Activated effector memory CD4-positive, alpha-beta T cell treated with anti-CD3 and anti-CD28 coated beads, Interleukin-2, amount 50 U/mL, for 16 hours (primary cell): ENCODE measurements around the gene HBA2.
A peak's percentile ranks its signal among the peaks of the same experiment; 100 is the strongest.
"Not testable (repeated sequence)": the region's sequence is repeated elsewhere in the genome, so short reads cannot be mapped to it uniquely, and the experiment has no call there.

Experiments used
- DNase-seq: peaks from one replicate; pipeline ENCODE4 v3.0.0-alpha.2; 2020

HBA2 gene

DNA sequence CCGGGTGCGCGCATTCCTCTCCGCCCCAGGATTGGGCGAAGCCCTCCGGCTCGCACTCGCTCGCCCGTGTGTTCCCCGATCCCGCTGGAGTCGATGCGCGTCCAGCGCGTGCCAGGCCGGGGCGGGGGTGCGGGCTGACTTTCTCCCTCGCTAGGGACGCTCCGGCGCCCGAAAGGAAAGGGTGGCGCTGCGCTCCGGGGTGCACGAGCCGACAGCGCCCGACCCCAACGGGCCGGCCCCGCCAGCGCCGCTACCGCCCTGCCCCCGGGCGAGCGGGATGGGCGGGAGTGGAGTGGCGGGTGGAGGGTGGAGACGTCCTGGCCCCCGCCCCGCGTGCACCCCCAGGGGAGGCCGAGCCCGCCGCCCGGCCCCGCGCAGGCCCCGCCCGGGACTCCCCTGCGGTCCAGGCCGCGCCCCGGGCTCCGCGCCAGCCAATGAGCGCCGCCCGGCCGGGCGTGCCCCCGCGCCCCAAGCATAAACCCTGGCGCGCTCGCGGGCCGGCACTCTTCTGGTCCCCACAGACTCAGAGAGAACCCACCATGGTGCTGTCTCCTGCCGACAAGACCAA lies at the start of gene HBA2:
Gene HBA2 (plus strand): TSS at position 503 of the 568 bp plus-strand sequence. CDS start 37 bp downstream, at position 540.
- DNase-seq = not testable (repeated sequence)

DNA sequence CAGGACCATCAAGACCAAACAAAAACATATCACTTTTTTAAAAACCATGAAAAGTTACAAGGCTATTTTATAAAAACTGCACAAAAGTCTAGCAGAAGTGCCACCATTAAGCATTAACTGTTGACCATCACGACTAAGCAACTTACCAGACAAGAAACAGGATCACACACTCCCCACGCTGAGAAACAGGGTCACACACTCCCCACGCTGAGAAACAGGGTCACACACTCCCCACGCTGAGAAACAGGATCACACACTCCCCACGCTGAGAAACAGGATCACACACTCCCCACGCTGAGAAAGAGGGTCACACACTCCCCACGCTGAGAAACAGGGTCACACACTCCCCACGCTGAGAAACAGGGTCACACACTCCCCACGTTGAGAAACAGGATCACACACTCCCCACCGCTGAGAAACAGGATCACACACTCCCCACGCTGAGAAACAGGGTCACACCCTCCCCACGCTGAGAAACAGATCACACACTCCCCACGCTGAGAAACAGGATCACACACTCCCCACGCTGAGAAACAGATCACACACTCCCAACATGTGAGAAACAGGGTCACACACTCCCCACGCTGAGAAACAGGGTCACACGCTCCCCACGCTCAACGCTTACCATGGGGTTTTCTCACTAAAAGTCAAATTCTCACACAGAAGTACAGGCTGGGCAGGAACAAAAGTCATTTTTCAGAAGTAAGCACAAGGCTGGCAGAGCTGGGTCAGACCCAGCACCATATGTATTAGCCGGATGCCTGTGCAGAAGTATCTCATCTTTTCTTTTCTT lies 48.9 kb upstream of the HBA2 start:
- DNase-seq = not testable (repeated sequence)

DNA sequence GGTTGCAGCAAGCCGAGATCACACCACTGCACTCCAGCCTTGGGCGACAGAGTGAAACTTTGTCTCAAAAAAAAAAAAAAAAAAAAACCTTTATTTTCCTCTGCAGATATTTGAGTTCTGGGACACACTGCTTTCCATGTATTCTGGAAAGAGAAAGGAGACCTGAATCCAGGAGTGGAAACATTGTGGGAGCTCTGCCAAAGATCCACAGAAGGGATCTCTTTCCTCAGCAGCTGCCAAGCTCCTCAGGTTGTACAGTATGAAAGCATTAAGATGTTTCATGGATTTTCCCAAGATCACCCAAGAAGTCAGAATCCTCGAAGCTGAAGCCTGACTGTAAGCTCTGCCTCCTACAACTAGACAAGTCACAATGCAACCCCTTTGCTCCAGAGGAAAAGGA lies 47.7 kb upstream of the HBA2 start:
- no peak for DNase-seq

DNA sequence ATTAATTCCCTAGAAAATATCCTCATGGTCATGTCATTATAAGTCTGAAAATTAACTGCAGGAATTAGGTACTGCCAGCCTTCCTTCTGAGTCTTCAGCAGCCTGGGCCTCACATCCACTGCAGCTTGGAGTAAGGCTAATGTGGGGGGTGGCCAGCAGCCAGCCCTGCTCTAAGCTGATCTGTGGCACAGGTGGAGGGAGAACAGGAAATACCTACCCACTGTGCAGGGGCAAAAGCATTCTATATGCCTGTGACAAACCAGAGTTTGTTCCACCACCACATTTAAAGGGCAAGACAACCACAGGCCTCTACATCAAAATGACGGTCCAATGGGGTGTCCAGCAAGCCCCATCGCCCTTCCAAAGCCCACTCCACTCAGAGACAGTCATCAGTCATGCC lies 43.6 kb upstream of the HBA2 start:
- DNase-seq = no peak

DNA sequence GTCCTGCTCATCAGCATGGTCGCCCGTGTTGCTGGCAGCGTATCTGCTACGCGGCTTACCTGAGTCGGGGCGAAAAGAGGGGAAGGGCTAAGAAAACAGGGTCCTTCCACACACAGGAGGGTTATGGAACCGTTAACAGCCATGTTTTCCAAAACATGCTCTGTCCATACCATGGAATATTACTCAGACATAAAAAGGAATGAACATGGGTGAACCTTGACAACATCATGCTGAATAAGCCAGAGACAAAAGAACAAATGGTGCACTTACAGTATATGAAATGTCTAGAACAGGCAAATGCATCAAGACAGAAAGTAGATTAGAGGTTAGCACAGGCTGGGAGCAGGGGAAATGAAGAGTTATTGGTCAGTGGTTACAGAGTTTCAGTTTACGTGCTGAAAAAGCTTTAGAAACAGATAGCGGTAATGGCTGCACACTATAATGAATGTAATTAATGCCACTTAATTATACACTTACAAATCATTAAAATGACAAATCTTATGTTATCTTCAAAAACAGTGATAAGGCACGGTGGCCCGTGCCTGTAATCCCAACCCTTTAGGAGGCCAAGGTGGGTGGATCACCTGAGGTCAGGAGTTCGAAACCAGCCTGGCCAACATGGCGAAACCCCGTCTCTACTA lies 42.0 kb upstream of the HBA2 start:
- no peak for DNase-seq

DNA sequence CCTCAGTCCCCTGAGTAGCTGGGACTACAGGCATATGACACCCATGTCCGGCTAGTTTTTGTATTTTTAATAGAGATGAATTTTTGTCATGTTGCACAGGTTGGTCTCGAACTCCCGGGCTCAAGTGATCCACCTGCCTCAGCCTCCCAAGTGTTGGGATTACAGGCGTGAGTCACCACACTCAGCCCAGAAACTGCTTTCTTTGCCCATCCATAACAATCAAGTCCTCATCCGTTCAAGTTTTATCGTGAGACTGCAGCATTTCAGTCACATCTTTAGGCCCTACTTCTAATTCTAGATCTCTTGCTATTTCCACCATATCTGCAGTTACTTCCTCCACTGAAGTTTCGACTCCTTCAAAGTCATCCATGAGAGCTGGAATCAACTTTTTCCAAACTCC lies 40.6 kb upstream of the HBA2 start:
- DNase-seq = no peak

DNA sequence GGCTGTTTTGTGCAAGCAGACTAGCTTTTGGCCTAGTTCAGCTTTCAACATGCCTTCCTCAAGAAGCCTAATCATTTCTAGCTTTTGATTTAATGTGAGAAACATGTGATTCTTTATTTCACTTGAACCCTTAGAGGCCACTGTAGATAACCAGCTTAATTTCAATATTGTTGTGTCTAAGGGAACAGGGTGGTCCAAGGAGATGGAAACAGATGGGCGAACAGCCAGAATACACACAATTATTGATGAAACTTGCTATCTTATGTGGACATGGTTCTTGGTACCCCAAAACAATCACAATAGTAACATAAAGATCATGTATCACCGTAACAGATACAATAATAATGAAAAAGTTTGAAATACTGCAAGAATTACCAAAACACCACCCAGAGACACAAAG lies 39.0 kb upstream of the HBA2 start:
- DNase-seq = no peak

DNA sequence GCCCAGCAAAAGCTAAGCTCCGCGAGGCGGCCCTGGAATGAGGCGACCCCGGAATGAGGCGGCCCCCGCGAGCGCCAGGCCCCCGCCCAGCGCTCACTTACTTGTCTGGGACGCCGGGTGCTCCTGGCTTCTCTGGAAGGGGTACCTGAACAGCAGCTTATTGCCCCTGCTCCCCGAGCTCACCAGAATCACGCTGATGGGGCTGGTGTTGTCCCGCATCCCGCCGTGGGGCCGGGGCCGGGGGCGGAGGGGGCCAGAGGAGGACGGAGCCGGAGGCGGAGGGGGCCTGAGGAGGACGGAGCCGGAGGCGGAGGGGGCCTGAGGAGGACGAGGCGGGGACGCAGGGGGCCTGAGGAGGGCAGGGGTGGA lies 34.6 kb upstream of the HBA2 start:
- peak; percentile 75 for DNase-seq

DNA sequence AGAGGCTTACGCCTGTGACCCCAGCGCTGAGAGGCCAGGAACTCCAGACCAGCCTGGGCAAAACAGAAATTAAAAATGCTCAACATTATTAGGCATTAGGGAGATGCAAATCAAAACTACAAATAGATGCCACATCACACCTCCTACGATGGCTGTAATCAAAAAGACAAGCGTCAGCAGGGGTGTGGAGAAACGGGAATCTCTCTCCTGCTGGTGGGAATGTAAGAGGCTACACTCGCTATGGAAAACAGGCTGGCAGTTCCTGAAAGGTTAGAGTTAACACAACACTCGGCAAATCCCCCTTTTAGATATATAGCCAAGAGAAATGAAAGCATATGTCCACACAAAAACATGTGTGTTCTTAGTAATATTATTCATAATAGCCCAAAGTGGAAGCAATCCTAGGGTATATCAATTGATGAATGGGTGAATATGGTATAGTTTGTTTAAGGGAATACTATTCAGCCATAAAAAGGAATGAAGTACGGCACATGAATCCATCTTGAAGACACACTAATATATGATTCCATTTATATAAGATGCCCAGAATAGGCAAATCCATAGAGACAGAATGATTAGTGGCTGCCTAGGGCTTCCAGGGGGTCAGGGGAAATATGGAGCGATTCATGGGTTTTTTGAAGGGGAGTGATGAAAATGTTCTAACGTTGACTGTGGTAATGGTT lies 32.4 kb upstream of the HBA2 start:
- DNase-seq = no peak

DNA sequence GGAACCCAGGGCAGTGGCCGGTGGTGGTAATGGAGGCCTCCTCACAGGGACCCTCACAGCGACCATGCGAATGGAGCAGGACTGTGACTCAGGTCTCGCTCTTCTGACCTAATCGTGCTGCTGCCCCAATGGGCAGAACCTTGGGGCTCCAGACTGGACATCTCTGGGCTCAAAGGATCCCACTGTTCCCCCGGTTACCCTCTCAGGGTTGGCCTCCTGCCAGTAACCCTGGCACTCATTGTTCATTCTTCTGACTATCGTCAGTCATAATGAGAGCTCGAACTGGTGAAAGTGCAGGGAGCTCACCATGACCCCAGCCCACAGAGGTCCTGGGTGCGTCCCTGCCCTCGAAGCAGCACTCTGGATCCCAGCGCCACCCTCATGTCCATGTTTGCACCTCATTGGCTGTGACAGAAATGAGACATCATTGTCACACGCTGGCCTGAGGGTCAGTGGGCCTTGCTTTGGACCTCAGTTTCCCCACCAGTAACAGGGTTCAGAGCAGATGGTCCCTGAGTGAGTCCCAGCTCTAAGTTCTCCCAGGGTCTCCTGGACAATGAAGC lies 30.2 kb upstream of the HBA2 start:
- DNase-seq = no peak

DNA sequence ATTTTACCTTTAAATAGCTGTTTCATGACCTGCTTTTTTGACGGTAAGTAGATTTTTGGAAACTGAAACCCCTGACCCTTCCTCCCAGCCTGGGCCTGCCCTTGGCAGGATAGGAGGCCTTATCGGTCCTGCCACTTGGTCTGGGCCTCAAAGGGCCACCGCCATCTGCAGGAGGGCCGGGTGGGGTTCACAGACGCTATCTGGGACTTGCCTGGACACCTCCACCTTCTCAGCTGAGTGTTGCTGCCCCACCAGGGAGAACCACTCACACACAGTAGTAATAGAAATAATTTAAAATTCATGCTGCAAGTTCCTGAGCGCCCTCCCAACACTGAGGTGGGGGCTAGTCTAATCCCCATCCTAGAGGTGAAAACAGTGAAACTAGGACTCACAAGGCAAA lies 29.6 kb upstream of the HBA2 start:
- no peak for DNase-seq

DNA sequence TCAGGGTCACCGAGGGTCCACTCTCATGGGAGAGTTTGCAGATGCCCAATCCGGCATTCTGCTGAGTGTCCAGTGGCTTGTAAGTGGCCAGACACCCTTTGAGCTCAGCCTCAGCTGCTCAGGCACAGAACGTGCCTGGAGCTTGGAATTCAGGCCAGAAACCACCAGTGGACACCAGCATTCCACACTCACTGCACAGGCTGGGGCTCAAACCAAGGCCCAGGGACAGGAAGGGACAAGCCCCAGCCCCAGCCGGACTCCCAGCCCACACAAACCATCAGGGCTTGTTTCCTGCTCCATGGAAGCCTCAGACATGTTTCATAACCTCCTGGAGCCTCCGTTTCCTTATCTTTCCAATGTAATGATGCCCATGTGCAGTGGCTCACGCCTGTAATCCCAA lies 29.2 kb upstream of the HBA2 start:
- DNase-seq = no peak

DNA sequence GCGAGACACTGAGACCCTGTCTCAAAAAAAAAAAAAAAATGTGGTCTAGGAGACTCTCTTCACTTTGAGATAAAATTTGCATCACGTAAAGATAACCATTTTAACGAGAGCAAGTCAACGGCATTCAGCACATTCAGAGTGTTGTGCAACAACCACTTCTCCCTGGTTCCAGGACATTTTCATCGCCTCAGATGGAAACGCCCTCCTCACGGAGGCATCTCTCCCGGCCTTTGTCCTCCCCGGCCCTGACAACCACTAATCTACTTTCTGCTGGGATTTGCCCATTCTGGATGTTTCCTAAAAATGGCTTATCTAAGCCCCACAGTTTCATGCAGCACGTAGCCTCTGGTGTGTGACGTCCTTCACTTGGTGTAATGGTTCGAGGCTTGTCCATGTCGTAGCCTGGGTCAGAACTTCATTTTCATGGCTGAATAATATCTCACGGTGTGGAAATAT lies 27.9 kb upstream of the HBA2 start:
- no peak for DNase-seq

DNA sequence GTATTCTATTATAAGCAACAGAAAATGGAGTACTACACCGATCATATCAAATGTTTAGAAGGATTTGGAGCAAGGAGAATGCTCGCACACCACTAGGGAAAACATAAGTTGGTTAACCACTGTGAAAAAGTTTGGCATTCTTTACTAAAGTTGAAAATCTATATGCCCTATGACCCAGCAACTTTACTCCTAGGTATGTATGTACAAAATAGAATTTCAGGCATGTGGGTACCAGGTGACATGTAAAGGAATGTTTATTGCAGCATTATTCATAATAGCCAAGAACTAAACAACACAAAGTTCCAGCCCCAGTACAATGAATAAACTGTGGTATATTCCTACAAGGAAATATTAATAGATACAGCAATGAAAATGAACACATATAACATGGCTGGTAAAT lies 26.0 kb upstream of the HBA2 start:
- no peak for DNase-seq

DNA sequence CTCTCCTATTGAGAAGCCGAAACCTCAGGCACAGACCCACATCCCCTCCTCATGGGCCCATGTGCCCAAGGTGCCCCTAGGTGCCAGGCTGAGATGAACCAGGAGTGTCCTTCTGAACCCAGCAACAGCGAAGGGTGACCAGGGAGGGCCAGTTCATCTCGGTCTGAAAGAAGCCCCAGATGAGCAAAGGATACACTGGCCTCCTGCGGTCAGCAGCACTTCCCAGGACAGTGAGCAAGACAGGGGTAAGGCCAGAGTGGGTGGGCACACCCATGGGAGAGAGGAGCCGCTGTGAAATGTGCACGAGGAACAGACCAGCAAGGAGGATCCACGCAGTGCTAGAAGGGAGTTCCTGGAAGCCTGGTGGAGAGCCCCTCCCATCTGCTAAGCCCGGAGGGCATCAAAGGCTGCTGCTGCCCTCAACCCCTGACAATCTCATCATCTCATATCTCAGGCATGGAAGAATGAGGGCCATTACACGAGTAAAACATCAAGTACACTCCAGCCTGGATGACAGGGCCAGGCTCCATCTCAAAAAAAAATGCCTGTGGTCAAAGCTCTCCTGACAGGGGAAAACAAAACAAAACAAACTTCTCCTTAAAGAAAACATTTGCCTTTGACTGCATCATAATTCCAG lies 23.5 kb upstream of the HBA2 start:
- no peak for DNase-seq

DNA sequence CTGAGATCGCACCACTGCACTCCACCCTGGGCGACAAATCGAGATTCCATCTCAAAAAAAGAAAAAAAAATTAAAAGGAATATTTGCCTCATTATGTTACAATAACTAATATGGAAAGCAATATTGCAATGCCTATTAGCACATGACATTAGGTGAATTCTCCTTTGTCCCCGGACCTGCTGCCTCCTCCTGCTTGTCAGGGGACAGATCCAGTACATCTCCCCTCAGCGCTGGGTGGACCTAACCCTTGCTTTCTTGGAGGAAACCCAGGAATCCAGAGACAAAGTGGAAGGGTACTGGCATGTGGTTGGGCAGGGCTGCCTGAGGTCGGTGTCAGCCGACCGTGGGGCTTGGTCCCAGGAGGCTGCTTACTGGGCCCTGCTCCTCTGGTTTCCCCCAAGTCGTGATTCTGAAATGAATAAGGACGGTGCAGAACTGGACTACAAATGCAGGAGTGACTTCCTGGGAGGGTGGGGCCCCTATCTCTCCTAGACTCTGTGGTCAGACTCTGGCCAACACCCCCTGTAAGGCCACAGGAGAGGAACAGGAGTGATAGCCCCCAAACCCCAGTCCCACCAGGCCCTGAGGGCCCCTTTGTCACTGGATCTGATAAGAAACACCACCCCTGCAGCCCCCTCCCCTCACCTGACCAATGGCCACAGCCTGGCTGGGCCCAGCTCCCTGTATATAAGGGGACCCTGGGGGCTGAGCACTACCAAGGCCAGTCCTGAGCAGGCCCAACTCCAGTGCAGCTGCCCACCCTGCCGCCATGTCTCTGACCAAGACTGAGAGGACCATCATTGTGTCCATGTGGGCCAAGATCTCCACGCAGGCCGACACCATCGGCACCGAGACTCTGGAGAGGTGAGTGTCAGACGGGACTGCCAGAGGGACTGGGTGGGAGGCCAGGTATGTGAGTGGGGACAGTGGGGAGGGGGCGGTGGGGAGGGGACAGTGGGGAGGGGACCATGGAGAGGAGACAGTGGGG lies 20.2 kb upstream of the HBA2 start, which contains the start of gene HBZ:
Gene HBZ (plus strand): TSS at position 504 of the 988 bp plus-strand sequence. CDS start 266 bp downstream, at position 770.
- no peak for DNase-seq

DNA sequence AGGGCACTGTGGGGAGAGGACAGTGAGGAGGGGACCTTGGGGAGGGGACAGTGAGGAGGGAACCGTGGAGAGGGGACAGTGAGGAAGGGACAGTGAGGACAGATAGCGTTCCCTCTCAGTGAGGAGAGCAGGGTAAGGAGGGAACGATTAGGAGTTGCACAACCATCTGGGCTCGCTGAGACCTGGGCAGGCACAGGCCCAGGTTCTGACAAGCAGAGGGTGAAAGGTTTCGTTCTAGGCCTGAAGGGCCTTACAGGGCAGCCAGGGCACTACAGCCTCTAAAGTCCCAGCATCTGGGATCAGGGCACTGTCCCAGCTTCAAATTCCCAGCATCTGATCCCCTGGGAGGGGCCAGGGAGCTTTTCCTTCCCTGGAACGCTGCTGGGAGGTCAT lies 19.6 kb upstream of the HBA2 start:
- DNase-seq = not testable (repeated sequence)

DNA sequence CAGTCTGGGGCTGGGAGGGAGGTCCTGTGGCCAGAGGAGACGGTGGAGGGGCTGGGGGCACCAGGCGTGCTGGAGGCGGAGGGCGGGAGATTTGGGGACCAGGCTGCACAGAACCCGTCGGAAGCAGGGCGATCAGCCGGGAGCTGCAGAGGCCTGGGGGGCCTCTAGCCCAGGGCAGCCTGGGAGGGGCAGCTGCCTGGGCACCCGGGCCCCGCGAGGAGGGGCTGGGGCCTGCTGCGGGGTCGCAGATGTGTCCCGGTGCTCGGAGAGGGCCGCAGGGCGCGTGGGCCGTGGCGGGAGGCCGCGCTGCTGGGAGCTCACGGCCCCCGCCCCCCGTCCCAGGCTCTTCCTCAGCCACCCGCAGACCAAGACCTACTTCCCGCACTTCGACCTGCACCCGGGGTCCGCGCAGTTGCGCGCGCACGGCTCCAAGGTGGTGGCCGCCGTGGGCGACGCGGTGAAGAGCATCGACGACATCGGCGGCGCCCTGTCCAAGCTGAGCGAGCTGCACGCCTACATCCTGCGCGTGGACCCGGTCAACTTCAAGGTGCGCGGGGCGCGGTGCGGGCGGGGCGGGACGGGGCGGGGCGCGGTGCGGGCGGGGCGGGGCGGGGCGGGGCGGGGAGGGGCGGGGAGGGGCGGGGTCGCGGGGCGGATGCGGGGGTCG lies 19.0 kb upstream of the HBA2 start:
- DNase-seq = not testable (repeated sequence)

DNA sequence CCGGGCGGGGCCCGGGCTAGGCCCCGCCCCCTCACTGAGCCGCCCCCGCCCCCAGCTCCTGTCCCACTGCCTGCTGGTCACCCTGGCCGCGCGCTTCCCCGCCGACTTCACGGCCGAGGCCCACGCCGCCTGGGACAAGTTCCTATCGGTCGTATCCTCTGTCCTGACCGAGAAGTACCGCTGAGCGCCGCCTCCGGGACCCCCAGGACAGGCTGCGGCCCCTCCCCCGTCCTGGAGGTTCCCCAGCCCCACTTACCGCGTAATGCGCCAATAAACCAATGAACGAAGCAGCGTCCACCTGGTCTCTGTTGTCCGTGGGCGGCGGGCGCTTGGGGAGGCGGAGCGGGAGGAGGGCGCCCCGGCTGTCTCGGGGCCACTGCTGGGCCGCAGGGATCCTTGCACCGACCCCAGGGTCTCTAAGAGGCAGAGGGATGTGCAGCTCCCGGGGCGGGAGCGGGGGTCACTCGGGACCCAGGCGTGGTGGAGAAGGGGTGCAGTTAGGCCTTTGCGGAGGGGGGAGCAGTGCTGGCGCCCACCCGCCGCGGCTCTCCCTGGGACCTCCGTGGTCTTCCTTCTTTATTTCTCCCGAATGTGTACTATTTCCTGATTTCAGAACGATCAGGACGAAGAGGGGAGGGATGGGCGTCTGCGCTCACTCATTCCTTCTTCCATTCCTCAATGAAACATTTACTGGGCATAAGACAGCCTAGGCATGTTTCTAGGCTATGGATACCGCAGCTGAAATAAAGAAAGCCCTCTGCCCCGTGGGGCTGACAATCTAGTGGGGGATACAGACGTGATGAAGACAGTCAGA lies 18.3 kb upstream of the HBA2 start:
- DNase-seq = no peak

DNA sequence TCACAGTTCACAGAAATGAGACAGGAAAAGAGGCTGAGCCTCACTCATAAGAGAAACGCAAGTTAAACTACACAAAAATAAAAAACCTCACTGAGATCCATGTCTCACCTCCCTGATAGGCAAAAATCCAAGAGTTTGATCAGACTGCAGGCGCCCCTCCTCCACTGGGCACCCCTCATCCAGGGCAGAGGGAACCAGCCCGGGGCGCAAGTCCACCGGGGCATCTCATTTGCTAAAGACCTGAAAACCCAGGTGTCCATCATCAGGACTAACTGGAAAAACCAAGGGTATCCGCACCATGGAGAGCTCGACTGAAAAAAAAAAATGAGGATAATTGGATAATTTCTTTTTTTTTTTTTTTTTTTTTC lies 17.7 kb upstream of the HBA2 start:
- no peak for DNase-seq
